ENCODE results near the gene LMBR1. TPM values are rescaled to one million over a fixed set of nuclear protein-coding genes. Genes with fewer than 3 reads are reported as not detected.

LMBR1 gene
- polyA plus RNA-seq, 1 donor, result 29.3 TPM

DNA sequence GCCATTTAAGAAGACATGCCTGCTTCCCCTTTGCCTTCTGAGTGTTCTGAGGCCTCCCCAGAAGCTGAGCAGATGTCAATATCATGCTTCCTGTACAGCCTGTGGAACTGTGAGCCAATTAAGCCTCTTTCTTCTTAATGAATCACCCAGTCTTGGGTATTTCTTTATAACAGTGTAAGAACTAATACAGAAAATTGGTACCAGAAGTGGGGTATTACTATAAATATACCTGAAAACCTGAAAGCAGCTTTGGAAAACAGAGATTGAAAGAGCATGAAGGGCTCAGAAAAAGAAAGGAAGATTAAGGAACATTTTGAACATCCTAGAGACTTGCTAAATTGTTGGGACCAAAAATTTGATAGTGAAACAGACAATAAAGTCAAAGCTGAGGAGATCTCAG, 264.4 kb downstream of the LMBR1 start:
- no peaks in the 10 kb centered on the region for H3K27me3 ChIP-seq (ENCODE audit: control insufficient read depth, insufficient read depth, low read length)
- H3K9me3 ChIP-seq (ENCODE audit: control insufficient read depth, low read depth, low read length), result peaks cover 18% of the 10 kb centered on the region
- H3K4me1 ChIP-seq (ENCODE audit: control insufficient read depth, insufficient read depth, low read length), result no peaks in the 10 kb centered on the region
- H3K27ac ChIP-seq (ENCODE audit: low read length), result no peak overlapping the region
- H3K4me3 ChIP-seq (ENCODE audit: low read length), result no peak overlapping the region
- no peaks in the 10 kb centered on the region for H3K36me3 ChIP-seq (ENCODE audit: control insufficient read depth, insufficient read depth, low read length)
- DNase-seq, result no peak

Other genes starting within 250 kb of the LMBR1 start
- gene NOM1, start 56.5 kb upstream of the LMBR1 start, polyA plus RNA-seq, result 21.2 TPM
- 14.5 TPM for gene MNX1, start 117.5 kb upstream of the LMBR1 start, polyA plus RNA-seq
- gene UBE3C, start 245.7 kb upstream of the LMBR1 start, polyA plus RNA-seq, result 45.6 TPM